ENCODE measurements around the gene PTPN13.

DNA sequence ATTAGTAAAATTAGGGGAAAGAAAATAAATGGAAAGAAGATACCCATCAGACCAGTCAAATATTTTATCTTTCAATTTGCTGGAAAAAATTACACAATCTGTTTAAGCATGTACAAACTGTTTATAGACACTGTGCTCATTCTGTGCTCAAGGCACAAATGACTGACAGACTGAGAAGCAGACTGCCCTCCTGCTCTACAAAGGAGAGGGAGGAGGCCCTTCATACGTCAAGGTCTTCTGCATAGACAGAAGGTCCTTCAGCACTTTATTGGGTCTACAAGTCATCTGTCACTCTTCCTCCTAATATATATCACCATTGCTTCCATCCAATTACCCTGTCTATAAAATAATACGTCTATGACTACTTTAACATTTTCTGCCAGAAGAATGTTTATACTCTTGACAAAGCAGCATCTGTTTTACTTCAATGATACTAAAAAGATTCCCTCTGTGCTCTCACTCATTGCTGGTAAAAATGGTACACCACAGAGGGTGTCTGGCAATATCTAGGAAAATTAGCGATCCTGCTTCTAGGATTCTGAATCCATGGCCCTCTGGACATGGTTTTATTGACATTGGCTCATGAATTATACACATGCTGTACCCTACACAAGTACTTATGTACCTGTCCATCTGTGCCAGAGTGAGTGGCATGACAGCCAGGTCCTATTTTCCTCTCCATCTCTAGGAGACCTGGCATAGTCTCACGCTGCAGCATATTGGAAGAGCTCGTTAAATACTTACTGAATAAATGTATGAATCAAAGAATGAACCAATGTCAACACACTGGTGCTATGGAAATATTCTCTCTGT is 243.8 kb downstream of the PTPN13 start:
- no peak for TF ChIP-seq POLR2A (IDR thresholded peaks at IDR 0.05)
- TF ChIP-seq, protein P1, sequence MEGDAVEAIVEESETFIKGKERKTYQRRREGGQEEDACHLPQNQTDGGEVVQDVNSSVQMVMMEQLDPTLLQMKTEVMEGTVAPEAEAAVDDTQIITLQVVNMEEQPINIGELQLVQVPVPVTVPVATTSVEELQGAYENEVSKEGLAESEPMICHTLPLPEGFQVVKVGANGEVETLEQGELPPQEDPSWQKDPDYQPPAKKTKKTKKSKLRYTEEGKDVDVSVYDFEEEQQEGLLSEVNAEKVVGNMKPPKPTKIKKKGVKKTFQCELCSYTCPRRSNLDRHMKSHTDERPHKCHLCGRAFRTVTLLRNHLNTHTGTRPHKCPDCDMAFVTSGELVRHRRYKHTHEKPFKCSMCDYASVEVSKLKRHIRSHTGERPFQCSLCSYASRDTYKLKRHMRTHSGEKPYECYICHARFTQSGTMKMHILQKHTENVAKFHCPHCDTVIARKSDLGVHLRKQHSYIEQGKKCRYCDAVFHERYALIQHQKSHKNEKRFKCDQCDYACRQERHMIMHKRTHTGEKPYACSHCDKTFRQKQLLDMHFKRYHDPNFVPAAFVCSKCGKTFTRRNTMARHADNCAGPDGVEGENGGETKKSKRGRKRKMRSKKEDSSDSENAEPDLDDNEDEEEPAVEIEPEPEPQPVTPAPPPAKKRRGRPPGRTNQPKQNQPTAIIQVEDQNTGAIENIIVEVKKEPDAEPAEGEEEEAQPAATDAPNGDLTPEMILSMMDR (IDR thresholded peaks at IDR 0.05): no peak
